H1 (cell line): Measurements from ENCODE around the gene ME3. TPM values are rescaled to one million over a fixed set of nuclear protein-coding genes. Genes with fewer than 3 reads are reported as not detected.

Experiments
- CTCF ChIA-PET: fragments of 300-600 bp; sonication (Branson Sonifier 250); formaldehyde crosslinking; loops from one replicate; lab custom pipeline; 2021; ENCODE audit not compliant: partially characterized antibody; lab: Charles Lee
- POLR2A ChIA-PET: fragments of 300-600 bp; sonication (Branson Sonifier 250); formaldehyde crosslinking; loops from one replicate; lab custom pipeline; 2021; ENCODE audit warnings: inconsistent platforms; ENCODE audit not compliant: partially characterized antibody; lab: Charles Lee
- DNase-seq, 2 experiments: peaks; one replicate each; pipeline versions ENCODE4 v3.0.0 to v3.0.0-alpha.2; 2010 to 2022; ENCODE audit warnings: low spot score in 2 of 2, low read depth in 1 of 2, mixed read lengths in 1 of 2
- FAIRE-seq: peaks from 2 replicates; lab custom pipeline; 2011; peaks lifted over from hg19 to GRCh38; lab: Jason Lieb, UNC
- H2AFZ ChIP-seq: 2 replicates; pipeline ENCODE4 v1.8.1; 2012; ENCODE audit warnings: low read length, inconsistent platforms
- H2AK5ac ChIP-seq: 2 replicates; pipeline ENCODE4 v1.6.1; 2013; ENCODE audit warnings: low read depth, low read length
- H2BK120ac ChIP-seq: replicated peaks from 2 replicates; pipeline ENCODE3; 2013; ENCODE audit warnings: low read depth, low read length, inconsistent platforms
- H2BK12ac ChIP-seq: 2 replicates; pipeline ENCODE4 v1.6.1; 2013; ENCODE audit warnings: low read depth, low read length
- H2BK15ac ChIP-seq: 2 replicates; pipeline ENCODE4 v1.6.1; 2013; ENCODE audit warnings: low read length
- H2BK20ac ChIP-seq: 2 replicates; pipeline ENCODE4 v1.6.1; 2013; ENCODE audit warnings: low read length
- H2BK5ac ChIP-seq: 2 replicates; pipeline ENCODE4 v1.6.1; 2013; ENCODE audit warnings: low read depth, low read length
- H3K14ac ChIP-seq: 2 replicates; pipeline ENCODE4 v1.6.1; 2013; ENCODE audit warnings: inconsistent platforms; ENCODE audit not compliant: insufficient read length
- H3K18ac ChIP-seq: 2 replicates; pipeline ENCODE4 v1.6.1; 2013; ENCODE audit warnings: low read length; ENCODE audit errors: extremely low read depth
- H3K23ac ChIP-seq: 2 replicates; pipeline ENCODE4 v1.6.1; 2013; ENCODE audit warnings: inconsistent platforms; ENCODE audit not compliant: insufficient read length
- H3K23me2 ChIP-seq: 2 replicates; pipeline ENCODE4 v1.6.1; 2013; ENCODE audit warnings: low read depth, low read length
- H3K27ac ChIP-seq: 2 replicates; pipeline ENCODE4 v1.6.1; 2011; ENCODE audit warnings: low read depth, low read length, inconsistent platforms
- H3K27me3 ChIP-seq, 4 experiments: replicated peaks in 1 of 4; 1 replicate in 1 of 4; 2 replicates in 3 of 4; pipeline versions ENCODE4 v1.6.1 to v1.8.1; 2011 to 2013; ENCODE audit warnings: low read length in 3 of 4, mild to moderate bottlenecking in 3 of 4, inconsistent platforms in 2 of 4, mixed read lengths in 2 of 4, moderate library complexity in 1 of 4; ENCODE audit not compliant: control insufficient read depth in 3 of 4, insufficient read depth in 3 of 4; ENCODE audit errors: extremely low read depth in 1 of 4
- H3K36me3 ChIP-seq, 4 experiments: 2 replicates each; pipeline versions ENCODE4 v1.6.1 to v1.8.1; 2011 to 2013; ENCODE audit warnings: mild to moderate bottlenecking in 4 of 4, low read length in 3 of 4, moderate library complexity in 2 of 4, control low read depth in 1 of 4, inconsistent platforms in 1 of 4; ENCODE audit not compliant: insufficient read depth in 4 of 4, control insufficient read depth in 2 of 4
- H3K4ac ChIP-seq: replicated peaks from 2 replicates; pipeline ENCODE3; 2013; ENCODE audit warnings: low read length, low read depth, mixed read lengths, inconsistent platforms; ENCODE audit not compliant: insufficient read length
- H3K4me1 ChIP-seq, 4 experiments: replicated peaks in 1 of 4; 1 replicate in 1 of 4; 2 replicates in 3 of 4; pipeline versions ENCODE4 v1.6.1 to v1.8.1; 2011 to 2013; ENCODE audit warnings: low read length in 3 of 4, inconsistent platforms in 2 of 4, mixed read lengths in 1 of 4; ENCODE audit not compliant: insufficient read depth in 4 of 4, control insufficient read depth in 3 of 4
- H3K4me2 ChIP-seq, 2 experiments: 2 replicates each; pipeline versions ENCODE4 v1.6.1 to v1.8.1; 2011 to 2013; ENCODE audit warnings: low read depth in 2 of 2, low read length in 2 of 2, control low read depth in 1 of 2, inconsistent platforms in 1 of 2, mild to moderate bottlenecking in 1 of 2; ENCODE audit not compliant: insufficient read depth in 1 of 2
- H3K4me3 ChIP-seq, 4 experiments: fragments of 200-600, 300-600 bp in 1 of 4; sonication (generic), shearing (Covaris generic), sonication (Bioruptor Twin) in 1 of 4; 2 replicates each; pipeline versions ENCODE4 v1.5.1 to v1.8.1; 2011 to 2016; ENCODE audit warnings: low read length in 4 of 4, low read depth in 3 of 4, control low read depth in 2 of 4, inconsistent platforms in 2 of 4, mild to moderate bottlenecking in 2 of 4, mixed read lengths in 1 of 4, moderate library complexity in 1 of 4; ENCODE audit not compliant: insufficient read depth in 2 of 4; ENCODE audit errors: extremely low read depth in 1 of 4
- H3K56ac ChIP-seq: replicated peaks from 2 replicates; pipeline ENCODE3; 2013; ENCODE audit warnings: low read depth, mild to moderate bottlenecking, mixed read lengths, low read length, inconsistent platforms; ENCODE audit not compliant: insufficient read length
- H3K79me1 ChIP-seq: 2 replicates; pipeline ENCODE4 v1.6.1; 2013; ENCODE audit warnings: low read depth, low read length, control low read depth
- H3K79me2 ChIP-seq, 2 experiments: 2 replicates each; pipeline versions ENCODE4 v1.6.1 to v1.8.1; 2012 to 2013; ENCODE audit warnings: low read length in 2 of 2, mild to moderate bottlenecking in 2 of 2, inconsistent platforms in 1 of 2; ENCODE audit not compliant: insufficient read depth in 2 of 2, control insufficient read depth in 1 of 2
- H3K9ac ChIP-seq, 4 experiments: replicated peaks in 1 of 4; 1 replicate in 1 of 4; 2 replicates in 3 of 4; pipeline versions ENCODE4 v1.6.1 to v1.8.1; 2011 to 2013; ENCODE audit warnings: low read depth in 3 of 4, low read length in 3 of 4, control low read depth in 2 of 4, mild to moderate bottlenecking in 2 of 4, moderate library complexity in 2 of 4, inconsistent platforms in 1 of 4; ENCODE audit errors: extremely low read depth in 1 of 4
- H3K9me3 ChIP-seq, 2 experiments: 2 replicates each; pipeline versions ENCODE4 v1.6.1 to v1.8.1; 2012 to 2013; ENCODE audit warnings: mild to moderate bottlenecking in 2 of 2, moderate library complexity in 2 of 2, control low read depth in 1 of 2, inconsistent platforms in 1 of 2, low read depth in 1 of 2, low read length in 1 of 2, mixed read lengths in 1 of 2; ENCODE audit not compliant: insufficient read depth in 2 of 2
- H4K20me1 ChIP-seq, 2 experiments: replicated peaks in 1 of 2; 2 replicates each; pipeline versions ENCODE3 to v1.8.1; 2011 to 2013; ENCODE audit warnings: inconsistent platforms in 2 of 2, low read length in 2 of 2, mild to moderate bottlenecking in 1 of 2; ENCODE audit not compliant: insufficient read depth in 2 of 2, control insufficient read depth in 1 of 2
- H4K5ac ChIP-seq: 2 replicates; pipeline ENCODE4 v1.6.1; 2013; ENCODE audit warnings: low read length, low read depth, mixed read lengths, inconsistent platforms; ENCODE audit not compliant: insufficient read length
- H4K8ac ChIP-seq: 2 replicates; pipeline ENCODE4 v1.8.0; 2013; ENCODE audit warnings: mild to moderate bottlenecking, moderate library complexity, low read length, inconsistent platforms; ENCODE audit not compliant: insufficient read depth; ENCODE audit errors: extremely low read depth
- H4K91ac ChIP-seq: replicated peaks from 2 replicates; pipeline ENCODE3; 2013; ENCODE audit warnings: low read length, mixed read lengths, inconsistent platforms; ENCODE audit not compliant: insufficient read length
- BRCA1 ChIP-seq: IDR thresholded peaks from 2 replicates; pipeline ENCODE4 v1.6.1; 2012; ENCODE audit warnings: low read depth, low read length, improper control_type of control experiment
- HDAC2 ChIP-seq, 2 experiments: fragments of 300-600 bp in 1 of 2; sonication (generic) in 1 of 2; IDR thresholded peaks; 2 replicates each; pipeline ENCODE4 v1.6.1; 2011 to 2012; ENCODE audit warnings: low read depth in 2 of 2, low read length in 2 of 2, mild to moderate bottlenecking in 2 of 2, moderate library complexity in 2 of 2, borderline replicate concordance in 1 of 2, inconsistent platforms in 1 of 2
- JUN ChIP-seq: IDR thresholded peaks from 2 replicates; pipeline ENCODE4 v1.6.1; 2011; ENCODE audit warnings: low read depth, mild to moderate bottlenecking, improper control_type of control experiment, low read length
- MAFK ChIP-seq: IDR thresholded peaks from 2 replicates; pipeline ENCODE4 v1.6.1; 2012; ENCODE audit warnings: low read depth, mild to moderate bottlenecking, improper control_type of control experiment, low read length
- NANOG ChIP-seq: IDR thresholded peaks from 2 replicates; pipeline ENCODE4 v1.6.1; 2011; ENCODE audit warnings: low read length, low read depth, mild to moderate bottlenecking, inconsistent platforms; ENCODE audit not compliant: insufficient read depth, poor library complexity, severe bottlenecking
- NRF1 ChIP-seq: IDR thresholded peaks from 2 replicates; pipeline ENCODE4 v1.6.1; 2011; ENCODE audit warnings: mild to moderate bottlenecking, low read depth, low read length, improper control_type of control experiment
- SIN3A ChIP-seq, 2 experiments: IDR thresholded peaks in 1 of 2; conservative IDR thresholded peaks in 1 of 2; 2 replicates each; pipeline ENCODE4 v1.6.1; 2011 to 2012; ENCODE audit warnings: low read length in 2 of 2, improper control_type of control experiment in 1 of 2, low read depth in 1 of 2, mild to moderate bottlenecking in 1 of 2
- SP1 ChIP-seq: IDR thresholded peaks from 2 replicates; pipeline ENCODE4 v1.6.1; 2011; ENCODE audit warnings: low read depth, low read length
- TAF1 ChIP-seq: IDR thresholded peaks from 2 replicates; pipeline ENCODE4 v1.6.1; 2011; ENCODE audit warnings: mild to moderate bottlenecking, low read depth, low read length
- TCF12 ChIP-seq: IDR thresholded peaks from 2 replicates; pipeline ENCODE4 v1.6.1; 2011; ENCODE audit warnings: low read depth, mild to moderate bottlenecking, low read length
- YY1 ChIP-seq: IDR thresholded peaks from 2 replicates; pipeline ENCODE4 v1.6.1; 2011; ENCODE audit warnings: low read depth, mild to moderate bottlenecking, low read length
- WGBS, 2 experiments: shearing (Covaris generic) in 1 of 2; methylation state at CpG; one replicate each; pipeline versions ENCODE4 v1.1.6 to v1.1.7; 2013 to 2015; ENCODE audit warnings: low lambda C conversion rate in 2 of 2, mixed read lengths in 2 of 2, inconsistent platforms in 1 of 2, low coverage in 1 of 2, missing lambda C conversion rate in 1 of 2; ENCODE audit not compliant: insufficient replicate concordance in 2 of 2, insufficient coverage in 1 of 2, insufficient read length in 1 of 2; ENCODE audit errors: extremely low coverage in 1 of 2, missing lambda C conversion rate in 1 of 2; 5-methylcytosine and 5-hydroxymethylcytosine counted together
- polyA plus RNA-seq, 7 experiments: library from polyadenylated mRNA; depleted of rRNA in 3 of 7; stranded (reverse) in 5 of 7; unstranded in 2 of 7; fragments of >200 nt in 5 of 7; fragments of 200-250 nt in 2 of 7; gene quantifications; 1 replicate in 5 of 7; 2 replicates in 1 of 7; 4 replicates in 1 of 7; pipeline versions ENCODE4 v1.2.1 to v1.2.3, GENCODE V29; 2011 to 2013; ENCODE audit warnings: missing spikeins in 2 of 7, mixed read lengths in 2 of 7
- total RNA-seq: library from RNA; stranded (reverse); fragmentation: NEBNext Ultra II Directional; extraction: Animal tissue kit (Norgen Biotek cat#: 25700); gene quantifications from 2 replicates; pipeline ENCODE4 v1.2.1, GENCODE V29; 2021
- TF ChIP-seq, protein P1 (sequence below): IDR thresholded peaks from 2 replicates; pipeline ENCODE4 v1.6.1; 2011; ENCODE audit warnings: low read depth, mild to moderate bottlenecking, low read length; ENCODE audit not compliant: insufficient read depth
- TF ChIP-seq, protein P2 (sequence below): IDR thresholded peaks from 2 replicates; pipeline ENCODE4 v1.6.1; 2012; ENCODE audit warnings: inconsistent platforms

The ME3 gene
- total and polyA plus RNA-seq, 2 of the 8 experiments (the other 6 are each of a cell fraction or from before 2014, with no cell fraction given), result 1.5 to 2.8 TPM

DNA sequence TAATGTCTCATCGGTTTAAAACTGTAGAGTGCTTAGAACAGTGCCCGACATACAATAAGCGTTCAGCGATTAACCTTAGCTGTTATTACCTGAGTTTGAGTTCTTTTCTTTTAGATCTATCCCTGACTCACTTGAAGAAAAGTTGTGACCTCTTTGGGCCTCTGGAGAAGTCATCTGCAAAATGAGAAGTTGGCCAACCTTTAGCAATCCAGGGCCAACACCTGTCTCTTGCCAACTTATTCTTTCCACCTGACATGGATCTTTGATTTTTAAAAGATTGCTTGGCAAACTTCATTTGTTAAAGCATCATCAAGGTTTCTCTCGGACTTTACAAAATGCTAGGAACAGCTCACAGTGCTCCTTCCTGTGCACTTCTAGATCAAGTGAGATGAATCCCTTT is 208.5 kb downstream of the ME3 start:
- no peak overlapping the region for H3K27ac ChIP-seq
- TF ChIP-seq SIN3A (conservative IDR thresholded peaks at IDR 0.05 in 1 of 2, IDR thresholded peaks at IDR 0.05 in 1 of 2; ENCODE audit: low read depth in 1 of 2, low read length in 2 of 2), result no peak
- TF ChIP-seq JUN, result no peak
- no peak for TF ChIP-seq YY1
- TF ChIP-seq SP1, result no peak
- no peak for TF ChIP-seq TCF12
- TF ChIP-seq, protein P1, sequence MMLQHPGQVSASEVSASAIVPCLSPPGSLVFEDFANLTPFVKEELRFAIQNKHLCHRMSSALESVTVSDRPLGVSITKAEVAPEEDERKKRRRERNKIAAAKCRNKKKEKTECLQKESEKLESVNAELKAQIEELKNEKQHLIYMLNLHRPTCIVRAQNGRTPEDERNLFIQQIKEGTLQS, result no peak
- TF ChIP-seq TAF1, result no peak
- TF ChIP-seq, protein P2, sequence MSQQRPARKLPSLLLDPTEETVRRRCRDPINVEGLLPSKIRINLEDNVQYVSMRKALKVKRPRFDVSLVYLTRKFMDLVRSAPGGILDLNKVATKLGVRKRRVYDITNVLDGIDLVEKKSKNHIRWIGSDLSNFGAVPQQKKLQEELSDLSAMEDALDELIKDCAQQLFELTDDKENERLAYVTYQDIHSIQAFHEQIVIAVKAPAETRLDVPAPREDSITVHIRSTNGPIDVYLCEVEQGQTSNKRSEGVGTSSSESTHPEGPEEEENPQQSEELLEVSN, result no peak
- TF ChIP-seq NANOG, result no peak
- no peak for TF ChIP-seq NRF1
- TF ChIP-seq HDAC2 (IDR thresholded peaks at IDR 0.05; ENCODE audit: borderline replicate concordance in 1 of 2, low read depth in 2 of 2, low read length in 2 of 2), result no peak
- TF ChIP-seq BRCA1, result no peak
- TF ChIP-seq MAFK, result no peak

More for the DNA sequence above, 208.5 kb downstream of the ME3 start:
- H3K4ac ChIP-seq, result no peak overlapping the region
- H3K79me2 ChIP-seq, result no peaks in the 10 kb centered on the region
- no peak overlapping the region for H3K56ac ChIP-seq
- DNase-seq (no peak), FAIRE-seq (no peak)
- H3K14ac ChIP-seq, result no peak overlapping the region
- H3K9ac ChIP-seq, result no peak overlapping the region
- H2BK5ac ChIP-seq, result no peak overlapping the region
- peaks cover 3% of the 10 kb centered on the region; the same call in 1 of the 2 replicates for H3K23me2 ChIP-seq
- H4K91ac ChIP-seq, result no peak overlapping the region
- H2AFZ ChIP-seq, result no peak overlapping the region
- H4K5ac ChIP-seq, result no peak overlapping the region
- no peaks in the 10 kb centered on the region for H3K27me3 ChIP-seq
- H3K23ac ChIP-seq, result no peak overlapping the region
- H3K4me3 ChIP-seq, result no peak overlapping the region
- no peak overlapping the region for H2BK120ac ChIP-seq
- POLR2A ChIA-PET, result no interaction called here
- no peak overlapping the region for H2AK5ac ChIP-seq
- H3K18ac ChIP-seq, result no peak overlapping the region
- no peak overlapping the region for H2BK12ac ChIP-seq
- no peaks in the 10 kb centered on the region for H3K9me3 ChIP-seq
- no peaks in the 10 kb centered on the region for H3K79me1 ChIP-seq
- H2BK15ac ChIP-seq, result no peak overlapping the region
- no peak overlapping the region for H3K4me2 ChIP-seq
- H4K8ac ChIP-seq, result no peak overlapping the region
- CTCF ChIA-PET, result interaction anchor here (1.0 to 1.8 kb wide), 2 partner anchors 10 to 17 kb away, joined by 3 to 4 read pairs; no protein-coding TSS in a partner anchor
- no peaks in the 10 kb centered on the region; a peak in 1 of 7 replicates for H3K4me1 ChIP-seq
- H4K20me1 ChIP-seq, result peaks cover 0 to 1% of the 10 kb centered on the region in 2 experiments
- H2BK20ac ChIP-seq, result no peak overlapping the region
- no peaks in the 10 kb centered on the region for H3K36me3 ChIP-seq
- WGBS, 2 experiments, result 87% methylated on average over 5 of the region's 5 CpGs; no CpG with 5 or more reads in 1 of the 2 experiments
